Activated effector memory CD4-positive, alpha-beta T cell treated with Interleukin-2 at 50 U/mL for 16 hours (primary cell): Measurements from ENCODE around the gene C19orf81.
"Not testable (repeated sequence)": the region's sequence is repeated elsewhere in the genome, so short reads cannot be mapped to it uniquely, and the experiment has no call there.

ENCODE experiments used
- DNase-seq: peaks from one replicate; pipeline ENCODE4 v3.0.0-alpha.2; 2020

C19orf81 gene

GRCh38 chr19:50649433-50650391, at the start of gene C19orf81:
Gene C19orf81 (plus strand): TSS chr19:50649445. CDS start chr19:50649445, 0 bp downstream.
- no peak for DNase-seq

- no peak for DNase-seq
Observed at GRCh38 chr19:50601407-50602088, 47.7 kb upstream of the C19orf81 start.

GRCh38 chr19:50602089-50602422, 47.2 kb upstream of the C19orf81 start:
- no peak for DNase-seq

- DNase-seq: no peak
Observed at GRCh38 chr19:50602496-50602895, 46.7 kb upstream of the C19orf81 start.

- DNase-seq: no peak
Observed at GRCh38 chr19:50602935-50603334, 46.3 kb upstream of the C19orf81 start.

- DNase-seq: not testable (repeated sequence)
Observed at GRCh38 chr19:50604264-50605073, 44.8 kb upstream of the C19orf81 start.

GRCh38 chr19:50606059-50606836, 43.0 kb upstream of the C19orf81 start:
- not testable (repeated sequence) for DNase-seq

- no peak for DNase-seq
Observed at GRCh38 chr19:50607388-50607787, 41.9 kb upstream of the C19orf81 start.

- DNase-seq: peak; percentile 11
Observed at GRCh38 chr19:50607874-50608785, 41.1 kb upstream of the C19orf81 start.

GRCh38 chr19:50612504-50613404, 36.5 kb upstream of the C19orf81 start:
- DNase-seq: not testable (repeated sequence)

- DNase-seq: not testable (repeated sequence)
Observed at GRCh38 chr19:50618379-50618778, 30.9 kb upstream of the C19orf81 start.

GRCh38 chr19:50619184-50619583, 30.1 kb upstream of the C19orf81 start:
- not testable (repeated sequence) for DNase-seq

- DNase-seq: not testable (repeated sequence)
Observed at GRCh38 chr19:50620394-50620906, 28.8 kb upstream of the C19orf81 start.

- no peak for DNase-seq
Observed at GRCh38 chr19:50624949-50625600, 24.2 kb upstream of the C19orf81 start.

- no peak for DNase-seq
Observed at GRCh38 chr19:50626011-50626410, 23.2 kb upstream of the C19orf81 start.

- no peak for DNase-seq
Observed at GRCh38 chr19:50626795-50627194, 22.4 kb upstream of the C19orf81 start.

- DNase-seq: no peak
Observed at GRCh38 chr19:50628146-50628545, 21.1 kb upstream of the C19orf81 start.

GRCh38 chr19:50628551-50628950, 20.7 kb upstream of the C19orf81 start:
- no peak for DNase-seq

- no peak for DNase-seq
Observed at GRCh38 chr19:50629194-50629593, 20.1 kb upstream of the C19orf81 start.
